Parathyroid adenoma (tissue), 2 donors: Measurements from ENCODE around the gene PHGDH.

Source experiments
- H2AFZ ChIP-seq: fragments of 300-600 bp; sonication (generic); one replicate; pipeline ENCODE4 v1.7.0; 2017; ENCODE audit warnings: antibody characterized with exemption, mild to moderate bottlenecking
- H3K27ac ChIP-seq: fragments of 300-600 bp; sonication (generic); one replicate; pipeline ENCODE4 v1.7.0; 2017
- H3K27me3 ChIP-seq: fragments of 300-600 bp; sonication (generic); one replicate; pipeline ENCODE4 v1.7.0; 2017; ENCODE audit warnings: low read length; ENCODE audit not compliant: control insufficient read depth, insufficient read depth
- H3K36me3 ChIP-seq: fragments of 300-600 bp; sonication (generic); one replicate; pipeline ENCODE4 v1.7.0; 2017; ENCODE audit warnings: low read length; ENCODE audit not compliant: control insufficient read depth, insufficient read depth
- H3K4me1 ChIP-seq: fragments of 300-600 bp; sonication (generic); one replicate; pipeline ENCODE4 v1.7.0; 2017; ENCODE audit warnings: control low read depth
- H3K4me2 ChIP-seq: fragments of 300-600 bp; sonication (generic); one replicate; pipeline ENCODE4 v1.7.0; 2017; ENCODE audit warnings: low read length
- H3K4me3 ChIP-seq: fragments of 300-600 bp; sonication (generic); one replicate; pipeline ENCODE4 v1.7.0; 2017; ENCODE audit warnings: low read depth, low read length
- H3K79me2 ChIP-seq: fragments of 300-600 bp; sonication (generic); one replicate; pipeline ENCODE4 v1.7.0; 2017; ENCODE audit warnings: control low read depth
- H3K9ac ChIP-seq: fragments of 300-600 bp; sonication (generic); one replicate; pipeline ENCODE4 v1.7.0; 2017; ENCODE audit warnings: mild to moderate bottlenecking
- H3K9me3 ChIP-seq: fragments of 300-600 bp; sonication (generic); one replicate; pipeline ENCODE4 v1.7.0; 2017; ENCODE audit warnings: low read length; ENCODE audit not compliant: control insufficient read depth
- CTCF ChIP-seq: fragments of 300-600 bp; sonication (generic); IDR thresholded peaks from one replicate; pipeline ENCODE4 v1.7.0; 2017; ENCODE audit warnings: antibody characterized with exemption, mild to moderate bottlenecking
- donor health status: primary hyperparathyroidism.

Gene PHGDH

GRCh38 chr1:119682141-119682540 lies 29.6 kb upstream of the PHGDH start:
- TF ChIP-seq CTCF, result no peak

GRCh38 chr1:119683893-119684292 lies 27.8 kb upstream of the PHGDH start:
- Histone ChIP-seq H2AFZ (no peak overlapping the region), H3K27me3 (no peaks in the 10 kb centered on the region)

More at GRCh38 chr1:119682141-119682540, 29.6 kb upstream of the PHGDH start:
- H2AFZ ChIP-seq, result no peak overlapping the region
- no peak overlapping the region for H3K9ac ChIP-seq
- H3K36me3 ChIP-seq, result no peaks in the 10 kb centered on the region
- peaks cover 7% of the 10 kb centered on the region for H3K4me1 ChIP-seq
- H3K4me3 ChIP-seq, result no peak overlapping the region
- H3K9me3 ChIP-seq, result no peaks in the 10 kb centered on the region
- no peak overlapping the region for H3K27ac ChIP-seq
- no peaks in the 10 kb centered on the region for H3K79me2 ChIP-seq
- no peak overlapping the region for H3K4me2 ChIP-seq
- no peaks in the 10 kb centered on the region for H3K27me3 ChIP-seq

GRCh38 chr1:119686661-119687060 lies 25.1 kb upstream of the PHGDH start:
- no peaks in the 10 kb centered on the region for H3K36me3 ChIP-seq
- no peak overlapping the region for H3K9ac ChIP-seq
- H3K79me2 ChIP-seq, result no peaks in the 10 kb centered on the region
- no peaks in the 10 kb centered on the region for H3K9me3 ChIP-seq
- peak overlapping the region; percentile 52 for H3K4me2 ChIP-seq
- peaks cover 12% of the 10 kb centered on the region for H3K4me1 ChIP-seq
- peak overlapping the region; percentile 8 for H3K4me3 ChIP-seq
- TF ChIP-seq CTCF, result no peak
- peak overlapping the region; percentile 67 for H3K27ac ChIP-seq
- H3K27me3 ChIP-seq, result no peaks in the 10 kb centered on the region
- H2AFZ ChIP-seq, result peak overlapping the region; percentile 29

More at GRCh38 chr1:119683893-119684292, 27.8 kb upstream of the PHGDH start:
- Histone ChIP-seq H3K4me3 (no peak overlapping the region), H3K9ac (no peak overlapping the region), H3K27ac (no peak overlapping the region), H3K79me2 (no peaks in the 10 kb centered on the region), H3K36me3 (no peaks in the 10 kb centered on the region), H3K4me2 (no peak overlapping the region), H3K4me1 (peaks cover 12% of the 10 kb centered on the region), H3K9me3 (no peaks in the 10 kb centered on the region)
- TF ChIP-seq CTCF, result no peak

GRCh38 chr1:119687434-119688079 lies 24.2 kb upstream of the PHGDH start:
- H3K4me2 ChIP-seq, result no peak overlapping the region
- peak overlapping the region; percentile 67 for H3K27ac ChIP-seq
- H3K4me3 ChIP-seq, result no peak overlapping the region
- H3K9ac ChIP-seq, result no peak overlapping the region
- H3K27me3 ChIP-seq, result no peaks in the 10 kb centered on the region
- no peaks in the 10 kb centered on the region for H3K79me2 ChIP-seq
- H3K9me3 ChIP-seq, result no peaks in the 10 kb centered on the region
- H3K4me1 ChIP-seq, result peaks cover 12% of the 10 kb centered on the region
- TF ChIP-seq CTCF, result no peak
- H3K36me3 ChIP-seq, result no peaks in the 10 kb centered on the region
- H2AFZ ChIP-seq, result no peak overlapping the region

GRCh38 chr1:119688810-119689209 lies 22.9 kb upstream of the PHGDH start:
- no peak for TF ChIP-seq CTCF
- Histone ChIP-seq H3K27me3 (no peaks in the 10 kb centered on the region), H3K9me3 (no peaks in the 10 kb centered on the region), H3K79me2 (no peaks in the 10 kb centered on the region), H3K4me2 (no peak overlapping the region), H3K4me3 (no peak overlapping the region), H3K4me1 (peaks cover 12% of the 10 kb centered on the region), H3K36me3 (no peaks in the 10 kb centered on the region), H3K9ac (no peak overlapping the region), H3K27ac (no peak overlapping the region), H2AFZ (no peak overlapping the region)
